Panc1 (cell line): ENCODE results near the gene INO80C. TPM values are rescaled to one million over a fixed set of nuclear protein-coding genes. Genes with fewer than 3 reads are reported as not detected.

Experiments
- ATAC-seq: fragments of 200-7000 bp; cut with Tn5 transposase; 2 replicates; pipeline ENCODE4 v1.9.1; 2020; ENCODE audit warnings: mild to moderate bottlenecking, moderate library complexity
- BruUV-seq: library from RNA; stranded (reverse); fragments of 400-500 nt; replicated peaks from 2 replicates; lab custom pipeline; 2021; lab: Mats Ljungman, UMichigan
- CTCF ChIA-PET: fragments of 300-600 bp; sonication (Branson Sonifier 250); formaldehyde crosslinking; loops from one replicate; lab custom pipeline; 2022; ENCODE audit warnings: antibody characterized with exemption; lab: Charles Lee
- POLR2A ChIA-PET: fragments of 300-600 bp; sonication (Branson Sonifier 250); formaldehyde crosslinking; loops from one replicate; lab custom pipeline; 2022; ENCODE audit warnings: antibody characterized with exemption; lab: Charles Lee
- DNase-seq: peaks from one replicate; pipeline ENCODE4 v3.0.0-alpha.2; 2010; ENCODE audit warnings: low read depth, low spot score
- H3K27ac ChIP-seq: 2 replicates; pipeline ENCODE4 v1.5.1; 2011; ENCODE audit warnings: mild to moderate bottlenecking, low read length, inconsistent platforms
- H3K27me3 ChIP-seq: fragments of 200-500 bp; sonication (Bioruptor generic); 2 replicates; pipeline ENCODE4 v1.6.0; 2014; ENCODE audit warnings: low read length, inconsistent platforms; ENCODE audit not compliant: control insufficient read depth, insufficient read depth
- H3K36me3 ChIP-seq: fragments of 200-500 bp; sonication (Bioruptor generic); 2 replicates; pipeline ENCODE4 v1.5.1; 2014; ENCODE audit warnings: inconsistent platforms, mild to moderate bottlenecking, low read length, moderate library complexity; ENCODE audit not compliant: control insufficient read depth, insufficient read depth
- H3K4me1 ChIP-seq: 2 replicates; pipeline ENCODE4 v1.5.1; 2011; ENCODE audit warnings: inconsistent platforms, mild to moderate bottlenecking, low read length, moderate library complexity; ENCODE audit not compliant: control insufficient read depth, insufficient read depth
- H3K4me3 ChIP-seq, 2 experiments: 2 replicates each; pipeline ENCODE4 v1.5.1; 2011 to 2012; ENCODE audit warnings: low read depth in 2 of 2, low read length in 2 of 2, mild to moderate bottlenecking in 2 of 2, inconsistent platforms in 1 of 2, moderate library complexity in 1 of 2
- H3K9me3 ChIP-seq: fragments of 200-500 bp; sonication (Bioruptor generic); 2 replicates; pipeline ENCODE4 v1.5.1; 2014; ENCODE audit warnings: low read depth, mild to moderate bottlenecking, inconsistent platforms, low read length, moderate library complexity; ENCODE audit not compliant: control insufficient read depth, insufficient read depth
- POLR2AphosphoS5 ChIP-seq: IDR thresholded peaks from 2 replicates; pipeline ENCODE4 v1.6.1; 2012; ENCODE audit warnings: mild to moderate bottlenecking, low read depth, low read length, moderate library complexity
- SIN3A ChIP-seq: IDR thresholded peaks from 2 replicates; pipeline ENCODE4 v1.6.1; 2012; ENCODE audit warnings: low read depth, mild to moderate bottlenecking, low read length, moderate library complexity, borderline replicate concordance; ENCODE audit not compliant: insufficient read depth
- TCF7L2 ChIP-seq: IDR thresholded peaks from 2 replicates; pipeline ENCODE4 v1.6.1; 2011; ENCODE audit warnings: mild to moderate bottlenecking, low read depth, low read length, inconsistent platforms
- in situ Hi-C: cut with HindIII; loops from 2 replicates; pipeline ENCODE4 v1.10.0; 2016; ENCODE audit warnings: low sequenced_read_pairs, low pct_unique_long_range_greater_than_20kb
- intact Hi-C: fragments of 100-400 bp; cut with micrococcal nuclease; formaldehyde crosslinking; loops from one replicate; pipeline ENCODE4 v1.10.0; 2022; ENCODE audit not compliant: unreplicated experiment
- total RNA-seq: library from RNA; stranded (reverse); gene quantifications from one replicate; pipeline ENCODE4 v1.2.1, GENCODE V29; 2021; ENCODE audit not compliant: unreplicated experiment
- TF ChIP-seq, protein P1 (sequence below), 2 experiments: IDR thresholded peaks; 2 replicates each; pipeline ENCODE4 v1.6.1; 2011 to 2012; ENCODE audit warnings: low read depth in 2 of 2, control low read depth in 1 of 2, low read length in 1 of 2, mild to moderate bottlenecking in 1 of 2, moderate library complexity in 1 of 2; ENCODE audit not compliant: insufficient read depth in 1 of 2
- TF ChIP-seq, protein P2 (sequence below): fragments of 450-650 bp; IDR thresholded peaks from 2 replicates; pipeline ENCODE4 v1.5.1; 2017; ENCODE audit warnings: mild to moderate bottlenecking

The INO80C gene
- total RNA-seq, 1 experiment from 2014 or later: 25.8 TPM

DNA sequence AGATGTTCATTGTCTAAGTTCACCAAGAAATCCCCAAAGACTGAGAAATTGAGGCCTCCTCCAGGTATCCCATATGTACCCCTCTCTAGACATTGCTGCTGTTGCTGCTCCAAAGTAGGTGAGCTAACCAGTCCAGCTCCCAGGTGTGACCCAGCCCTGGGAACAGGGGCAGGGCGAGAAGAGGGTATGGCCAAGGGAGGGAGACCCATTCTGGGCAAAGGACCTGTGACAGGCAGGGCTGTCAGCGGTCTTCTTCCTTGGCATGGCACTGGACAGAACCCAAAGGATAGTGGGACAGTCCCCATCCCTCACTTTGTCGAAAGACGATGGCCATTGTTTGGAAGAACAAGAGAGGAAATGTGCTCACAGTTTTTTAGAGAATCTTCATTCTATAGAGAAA, 7.2 kb upstream of the INO80C start:
- DNase-seq (no peak), ATAC-seq (no peak)
- POLR2A ChIA-PET: no interaction called here
- Histone ChIP-seq H3K36me3 (no peaks in the 10 kb centered on the region), H3K9me3 (no peaks in the 10 kb centered on the region), H3K4me3 (no peak overlapping the region), H3K4me1 (no peaks in the 10 kb centered on the region), H3K27ac (no peak overlapping the region), H3K27me3 (no peaks in the 10 kb centered on the region)
- no TSS peak for BruUV-seq
- in situ Hi-C loops: no loop called here
- CTCF ChIA-PET: no interaction called here
- intact Hi-C loops: no loop called here
- no peak for TF ChIP-seq SIN3A
- TF ChIP-seq, protein P1, sequence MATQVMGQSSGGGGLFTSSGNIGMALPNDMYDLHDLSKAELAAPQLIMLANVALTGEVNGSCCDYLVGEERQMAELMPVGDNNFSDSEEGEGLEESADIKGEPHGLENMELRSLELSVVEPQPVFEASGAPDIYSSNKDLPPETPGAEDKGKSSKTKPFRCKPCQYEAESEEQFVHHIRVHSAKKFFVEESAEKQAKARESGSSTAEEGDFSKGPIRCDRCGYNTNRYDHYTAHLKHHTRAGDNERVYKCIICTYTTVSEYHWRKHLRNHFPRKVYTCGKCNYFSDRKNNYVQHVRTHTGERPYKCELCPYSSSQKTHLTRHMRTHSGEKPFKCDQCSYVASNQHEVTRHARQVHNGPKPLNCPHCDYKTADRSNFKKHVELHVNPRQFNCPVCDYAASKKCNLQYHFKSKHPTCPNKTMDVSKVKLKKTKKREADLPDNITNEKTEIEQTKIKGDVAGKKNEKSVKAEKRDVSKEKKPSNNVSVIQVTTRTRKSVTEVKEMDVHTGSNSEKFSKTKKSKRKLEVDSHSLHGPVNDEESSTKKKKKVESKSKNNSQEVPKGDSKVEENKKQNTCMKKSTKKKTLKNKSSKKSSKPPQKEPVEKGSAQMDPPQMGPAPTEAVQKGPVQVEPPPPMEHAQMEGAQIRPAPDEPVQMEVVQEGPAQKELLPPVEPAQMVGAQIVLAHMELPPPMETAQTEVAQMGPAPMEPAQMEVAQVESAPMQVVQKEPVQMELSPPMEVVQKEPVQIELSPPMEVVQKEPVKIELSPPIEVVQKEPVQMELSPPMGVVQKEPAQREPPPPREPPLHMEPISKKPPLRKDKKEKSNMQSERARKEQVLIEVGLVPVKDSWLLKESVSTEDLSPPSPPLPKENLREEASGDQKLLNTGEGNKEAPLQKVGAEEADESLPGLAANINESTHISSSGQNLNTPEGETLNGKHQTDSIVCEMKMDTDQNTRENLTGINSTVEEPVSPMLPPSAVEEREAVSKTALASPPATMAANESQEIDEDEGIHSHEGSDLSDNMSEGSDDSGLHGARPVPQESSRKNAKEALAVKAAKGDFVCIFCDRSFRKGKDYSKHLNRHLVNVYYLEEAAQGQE (IDR thresholded peaks at IDR 0.05; ENCODE audit: insufficient read depth in 1 of 2, low read depth in 2 of 2, low read length in 1 of 2): no peak
- TF ChIP-seq TCF7L2: no peak
- TF ChIP-seq, protein P2, sequence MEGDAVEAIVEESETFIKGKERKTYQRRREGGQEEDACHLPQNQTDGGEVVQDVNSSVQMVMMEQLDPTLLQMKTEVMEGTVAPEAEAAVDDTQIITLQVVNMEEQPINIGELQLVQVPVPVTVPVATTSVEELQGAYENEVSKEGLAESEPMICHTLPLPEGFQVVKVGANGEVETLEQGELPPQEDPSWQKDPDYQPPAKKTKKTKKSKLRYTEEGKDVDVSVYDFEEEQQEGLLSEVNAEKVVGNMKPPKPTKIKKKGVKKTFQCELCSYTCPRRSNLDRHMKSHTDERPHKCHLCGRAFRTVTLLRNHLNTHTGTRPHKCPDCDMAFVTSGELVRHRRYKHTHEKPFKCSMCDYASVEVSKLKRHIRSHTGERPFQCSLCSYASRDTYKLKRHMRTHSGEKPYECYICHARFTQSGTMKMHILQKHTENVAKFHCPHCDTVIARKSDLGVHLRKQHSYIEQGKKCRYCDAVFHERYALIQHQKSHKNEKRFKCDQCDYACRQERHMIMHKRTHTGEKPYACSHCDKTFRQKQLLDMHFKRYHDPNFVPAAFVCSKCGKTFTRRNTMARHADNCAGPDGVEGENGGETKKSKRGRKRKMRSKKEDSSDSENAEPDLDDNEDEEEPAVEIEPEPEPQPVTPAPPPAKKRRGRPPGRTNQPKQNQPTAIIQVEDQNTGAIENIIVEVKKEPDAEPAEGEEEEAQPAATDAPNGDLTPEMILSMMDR: no peak
- TF ChIP-seq POLR2AphosphoS5: no peak

DNA sequence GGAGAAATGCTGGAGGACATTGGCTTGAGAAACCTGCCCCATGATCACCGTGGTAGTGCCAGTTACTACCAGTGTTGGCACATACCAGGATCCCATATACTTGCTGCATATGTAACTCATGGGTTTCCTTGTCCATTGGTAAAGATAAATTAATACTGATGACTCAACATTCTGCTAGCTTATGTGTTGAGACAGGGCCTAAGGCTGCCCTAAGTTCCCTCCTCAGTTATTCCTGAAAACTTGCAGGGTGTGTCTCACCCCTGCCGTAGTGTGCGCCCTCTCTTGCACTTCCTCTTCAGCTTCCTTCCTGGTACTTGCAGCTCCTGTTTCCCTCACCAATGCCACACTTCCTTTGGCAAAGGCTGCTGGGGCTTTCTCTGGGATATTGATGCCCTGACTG, 4.3 kb upstream of the INO80C start:
- intact Hi-C loops: no loop called here
- Histone ChIP-seq H3K36me3 (no peaks in the 10 kb centered on the region), H3K4me1 (no peaks in the 10 kb centered on the region), H3K4me3 (no peak overlapping the region), H3K27ac (no peak overlapping the region), H3K27me3 (no peaks in the 10 kb centered on the region), H3K9me3 (no peaks in the 10 kb centered on the region)
- ChIA-PET POLR2A (no interaction called here), CTCF (no interaction called here)
- in situ Hi-C loops: no loop called here
- BruUV-seq: no TSS peak
- no peak for DNase-seq
- no peak for ATAC-seq
- TF ChIP-seq TCF7L2 (no peak), POLR2AphosphoS5 (no peak), SIN3A (no peak)
- TF ChIP-seq, protein P2: no peak
- TF ChIP-seq, protein P1 (IDR thresholded peaks at IDR 0.05; ENCODE audit: insufficient read depth in 1 of 2, low read depth in 2 of 2, low read length in 1 of 2): no peak
